ENCODE measurements around the gene TRAPPC11.
A peak's percentile ranks its signal among the peaks of the same experiment; 100 is the strongest.
"Not testable (repeated sequence)": the region's sequence is repeated elsewhere in the genome, so short reads cannot be mapped to it uniquely, and the experiment has no call there.

The TRAPPC11 gene

DNA sequence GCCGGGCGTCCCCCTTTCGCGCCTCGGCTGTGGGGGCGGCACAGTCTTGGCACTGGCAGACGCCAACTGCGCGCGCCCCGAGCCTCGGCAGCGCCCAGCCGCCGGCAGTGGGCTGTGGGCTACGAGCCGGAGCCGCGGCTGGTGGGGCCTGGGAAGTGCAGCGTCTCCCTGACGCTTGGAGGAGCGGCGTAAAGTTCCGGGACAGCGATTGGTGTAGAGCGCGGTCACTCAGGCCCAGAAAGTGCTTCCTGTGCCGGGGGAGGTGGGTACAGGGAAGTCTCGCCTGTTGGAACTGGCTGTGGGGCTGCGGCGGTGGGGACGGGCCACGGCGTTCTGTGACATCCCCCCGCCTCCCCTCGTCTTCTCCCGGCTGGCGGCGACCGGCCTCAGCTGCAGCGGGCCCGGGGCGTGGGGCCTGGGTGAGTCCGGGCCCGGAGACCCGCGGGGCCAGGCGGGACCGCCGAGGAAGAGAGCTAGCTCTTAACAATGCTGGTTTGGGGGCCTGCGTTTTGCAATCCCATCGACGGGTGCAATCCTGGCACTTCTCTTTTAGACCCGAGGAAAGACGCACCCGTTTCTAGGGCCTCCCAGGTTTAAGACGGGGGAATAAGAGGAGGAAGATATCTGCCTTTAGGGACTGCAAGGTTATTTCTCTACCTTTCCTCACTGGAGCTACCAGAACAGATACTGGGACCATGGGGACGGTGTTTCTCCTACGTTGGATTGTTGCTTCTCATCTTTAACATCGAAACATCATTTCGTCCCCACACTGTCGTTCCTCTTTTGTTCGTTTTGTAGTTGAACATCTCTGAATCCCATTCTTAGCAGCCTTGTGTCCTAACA is at the start of gene TRAPPC11, which contains the start of gene RWDD4:
TRAPPC11 (plus strand) TSS at position 265 of the 843 bp plus-strand sequence. CDS start 4,575 bp downstream, outside the sequence.
RWDD4 (minus strand) TSS at position 157 of the 843 bp plus-strand sequence. CDS start 233 bp downstream, outside the sequence.
- in situ Hi-C loops (cut with MboI; ENCODE audit: low pct_unique_long_range_greater_than_20kb, low sequenced_read_pairs), result no loop called here

DNA sequence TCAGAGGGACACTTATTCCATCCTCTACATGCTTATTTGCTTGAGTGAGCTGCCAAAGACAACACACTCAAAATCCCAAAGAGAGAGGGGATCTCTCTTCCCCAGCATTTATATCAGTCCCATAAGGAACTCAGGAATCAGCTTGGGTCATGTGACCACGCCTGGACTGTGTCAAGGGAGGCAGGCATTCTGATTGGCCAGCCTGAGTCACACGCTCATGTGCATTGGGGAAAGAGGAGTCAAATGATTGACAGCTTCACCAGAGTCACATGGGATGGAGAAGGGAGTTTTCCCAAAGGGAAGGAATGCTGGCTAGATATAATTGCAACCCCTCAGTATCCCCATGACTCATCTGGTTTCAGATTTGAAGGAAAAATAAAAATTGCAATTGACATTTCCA is 49.1 kb upstream of the TRAPPC11 start:
- in situ Hi-C loops (cut with MboI; ENCODE audit: low pct_unique_long_range_greater_than_20kb, low sequenced_read_pairs), result no loop called here

More for the DNA sequence above, at the start of gene TRAPPC11, which contains the start of gene RWDD4:
- DNase-seq, result peak; percentile 98

DNA sequence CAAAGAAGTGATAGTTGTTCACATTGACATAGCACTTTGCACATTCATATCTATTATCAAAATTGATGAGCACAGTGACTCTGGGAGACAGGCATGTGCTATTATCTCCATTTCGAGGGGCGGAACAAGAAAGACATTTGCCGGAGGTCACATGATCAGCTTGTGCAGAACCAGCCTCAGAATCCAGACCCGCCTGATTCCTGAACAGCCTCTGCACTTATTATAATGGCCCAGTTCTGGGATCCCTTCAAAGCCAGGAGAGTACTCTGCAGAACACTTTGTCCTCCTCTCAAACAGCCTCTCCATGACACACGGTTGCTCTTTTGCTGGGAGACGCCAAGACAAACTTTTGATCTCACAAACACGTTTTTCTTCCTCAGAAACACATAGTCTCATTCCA is 48.5 kb upstream of the TRAPPC11 start:
- DNase-seq, result no peak
- in situ Hi-C loops (cut with MboI; ENCODE audit: low pct_unique_long_range_greater_than_20kb, low sequenced_read_pairs), result no loop called here

More for the DNA sequence above, 49.1 kb upstream of the TRAPPC11 start:
- no peak for DNase-seq

DNA sequence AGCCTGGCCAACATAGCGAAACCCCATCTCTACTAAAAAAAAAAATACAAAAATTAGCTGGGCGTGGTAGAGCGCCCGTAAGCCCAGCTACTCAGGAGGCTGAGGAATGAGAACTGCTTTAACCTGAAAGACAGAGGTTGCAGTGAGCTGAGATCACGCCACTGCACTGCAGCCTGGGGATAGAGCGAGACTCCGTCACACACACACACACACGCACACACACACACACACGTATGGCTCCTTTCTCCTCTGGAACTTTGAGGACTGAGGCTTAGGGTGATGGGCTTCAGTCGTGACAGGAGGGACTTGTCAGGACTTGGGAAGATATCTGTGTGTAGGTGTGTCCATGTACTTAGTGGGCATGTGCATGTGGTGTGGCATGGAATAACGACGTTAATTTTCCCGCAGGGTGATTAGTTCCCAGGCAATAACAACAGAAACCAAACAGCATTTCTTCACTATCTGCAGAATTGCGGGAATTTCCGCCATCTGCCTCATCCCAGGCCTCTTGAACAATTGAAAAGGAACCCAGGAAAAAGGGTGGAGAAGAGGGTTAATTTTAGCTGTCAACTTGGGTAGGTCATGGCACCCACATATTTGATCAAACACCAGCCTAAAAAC is 47.8 kb upstream of the TRAPPC11 start:
- DNase-seq, result no peak
- in situ Hi-C loops (cut with MboI; ENCODE audit: low pct_unique_long_range_greater_than_20kb, low sequenced_read_pairs), result no loop called here

DNA sequence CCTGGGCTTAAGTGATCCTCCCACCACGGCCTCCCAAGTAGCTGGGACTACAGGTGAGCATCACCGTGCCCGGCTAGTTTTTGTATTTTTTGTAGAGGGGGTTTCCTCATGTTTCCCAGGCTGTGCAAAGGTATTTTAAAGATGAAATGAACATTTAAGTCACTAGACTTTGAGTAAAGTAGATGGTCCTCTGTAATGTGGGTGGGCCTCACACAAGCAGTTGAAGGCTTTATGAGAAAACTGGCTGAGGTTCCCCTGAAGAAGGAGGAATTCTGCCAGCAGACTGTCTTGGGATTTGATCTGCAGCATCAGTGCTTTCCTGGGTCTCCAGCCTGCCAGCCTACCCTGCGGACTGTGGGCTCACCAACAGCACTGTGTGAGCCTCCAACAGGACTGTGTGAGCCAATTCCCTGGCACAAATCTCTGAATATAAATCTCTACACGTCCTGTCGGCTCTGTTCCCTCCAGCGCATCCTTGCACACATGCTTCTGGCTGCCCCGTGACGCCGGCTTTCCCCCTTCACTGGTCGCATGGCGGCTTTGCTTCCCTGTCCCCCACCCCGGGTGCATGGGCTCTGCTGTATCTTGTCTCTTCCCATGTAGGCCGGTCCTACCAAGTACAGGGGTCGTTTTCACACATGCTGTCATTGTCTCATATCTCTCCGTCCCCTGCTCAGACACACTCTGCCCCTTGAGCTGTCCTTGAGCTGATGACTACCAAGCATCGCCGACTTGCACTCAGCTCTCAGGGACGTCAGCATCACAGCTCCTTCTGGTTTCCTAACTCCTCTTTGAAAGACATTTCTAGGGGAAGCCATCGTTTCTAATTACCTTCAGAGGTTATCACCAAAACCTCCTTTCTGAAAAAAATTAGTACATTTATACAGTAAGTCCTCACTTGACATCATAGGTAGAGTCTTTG is 46.5 kb upstream of the TRAPPC11 start:
- in situ Hi-C loops (cut with MboI; ENCODE audit: low pct_unique_long_range_greater_than_20kb, low sequenced_read_pairs), result no loop called here
- DNase-seq, result no peak

DNA sequence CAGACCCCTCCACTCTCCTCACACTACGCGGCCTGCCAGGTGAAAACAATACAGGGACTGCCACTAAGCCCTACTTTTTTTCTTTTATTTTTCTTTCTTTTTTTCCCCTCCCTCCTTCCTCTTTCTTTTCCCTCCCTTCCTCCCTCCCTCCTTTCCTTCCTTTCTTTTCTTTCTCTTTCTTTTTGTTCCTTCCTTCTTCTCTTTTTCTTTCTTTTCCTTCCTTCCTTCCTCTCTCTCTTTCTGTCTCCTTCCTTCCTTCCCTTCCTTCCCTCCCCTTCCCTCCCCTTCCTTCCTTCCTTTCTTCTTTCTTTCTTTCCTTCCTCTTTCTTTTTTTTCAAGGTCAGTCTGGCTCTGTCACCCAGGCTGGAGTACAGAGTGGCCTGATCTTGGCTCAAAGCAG is 42.0 kb upstream of the TRAPPC11 start:
- in situ Hi-C loops (cut with MboI; ENCODE audit: low pct_unique_long_range_greater_than_20kb, low sequenced_read_pairs), result no loop called here

DNA sequence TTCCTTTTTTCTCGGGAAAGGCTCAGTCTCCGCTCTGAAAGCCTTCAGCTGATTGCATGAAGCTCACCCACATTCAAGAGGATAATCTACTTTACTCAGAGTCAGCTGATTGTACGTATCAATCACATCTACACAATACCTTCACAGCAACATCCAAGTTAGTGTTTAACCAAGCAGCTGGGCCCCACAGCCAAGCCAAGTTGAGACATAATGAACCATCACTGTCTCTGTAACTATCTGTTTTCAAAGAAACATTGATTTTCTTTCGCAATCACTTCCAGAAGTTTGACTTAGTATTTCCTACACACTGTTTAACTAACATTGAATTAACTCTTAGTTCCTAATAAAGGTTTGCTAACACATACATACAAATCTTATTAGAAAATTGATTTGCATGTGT is 40.4 kb upstream of the TRAPPC11 start:
- no peak for DNase-seq
- in situ Hi-C loops (cut with MboI; ENCODE audit: low pct_unique_long_range_greater_than_20kb, low sequenced_read_pairs), result no loop called here

More for the DNA sequence above, 42.0 kb upstream of the TRAPPC11 start:
- DNase-seq, result no peak

DNA sequence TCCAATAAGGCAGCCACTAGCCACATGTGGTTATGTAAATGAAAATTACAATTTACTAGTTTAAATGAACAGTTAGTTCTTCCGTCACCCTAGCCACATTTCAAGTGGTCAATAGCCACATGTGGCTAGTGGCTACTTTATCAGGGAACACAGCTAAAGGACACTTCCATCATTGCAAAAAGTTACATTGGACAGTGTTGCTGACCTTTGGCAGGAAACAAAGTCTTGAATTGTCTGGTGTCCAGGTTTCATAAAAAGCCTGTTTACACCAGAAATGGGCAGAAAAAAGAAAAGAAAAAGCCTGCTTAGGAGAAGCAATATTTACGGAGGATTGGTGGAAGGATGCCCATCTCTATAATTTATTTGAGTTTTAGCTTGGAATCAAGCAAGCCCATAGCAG is 38.7 kb upstream of the TRAPPC11 start:
- in situ Hi-C loops (cut with MboI; ENCODE audit: low pct_unique_long_range_greater_than_20kb, low sequenced_read_pairs), result no loop called here

DNA sequence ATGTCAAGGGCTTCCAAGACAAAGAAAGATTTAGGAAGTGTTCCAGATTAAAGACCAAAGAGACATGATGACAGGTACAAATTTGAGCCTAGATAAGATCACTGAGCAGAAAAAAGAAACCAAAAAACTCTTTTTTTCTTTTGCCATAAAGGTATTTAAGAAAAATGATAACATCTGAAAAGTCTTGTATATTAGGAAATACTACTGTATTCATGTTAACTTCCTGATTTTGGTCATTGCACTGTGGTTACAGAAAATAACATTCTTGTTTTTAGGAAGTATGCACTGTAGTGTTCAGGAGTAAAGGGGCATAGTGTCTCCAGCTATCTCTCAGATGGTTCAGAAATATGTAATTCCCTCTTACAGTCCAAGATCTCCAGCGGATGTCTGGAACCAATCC is 37.2 kb upstream of the TRAPPC11 start:
- in situ Hi-C loops (cut with MboI; ENCODE audit: low pct_unique_long_range_greater_than_20kb, low sequenced_read_pairs), result no loop called here

More for the DNA sequence above, 38.7 kb upstream of the TRAPPC11 start:
- DNase-seq, result no peak

DNA sequence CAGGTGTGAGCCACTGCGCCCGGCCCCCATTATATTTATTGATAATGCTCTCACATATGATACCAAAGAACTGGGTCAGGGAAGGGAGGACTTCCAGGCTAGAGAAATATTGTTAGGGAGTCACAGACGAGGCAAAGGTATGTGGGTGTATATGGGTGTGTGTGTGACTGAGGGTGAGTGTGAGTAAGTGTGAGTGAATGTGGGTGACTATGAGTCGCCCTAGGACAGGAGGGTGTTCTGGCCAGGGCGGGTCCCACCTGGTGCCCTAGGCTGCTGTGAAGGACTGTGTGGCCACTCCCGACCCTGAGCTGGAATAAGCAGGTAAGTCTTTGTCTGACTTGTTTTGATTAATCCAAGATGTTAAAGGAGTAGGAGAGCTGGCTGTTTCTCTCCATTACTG is 34.5 kb upstream of the TRAPPC11 start:
- in situ Hi-C loops (cut with MboI; ENCODE audit: low pct_unique_long_range_greater_than_20kb, low sequenced_read_pairs), result no loop called here
- DNase-seq, result no peak

More for the DNA sequence above, 37.2 kb upstream of the TRAPPC11 start:
- DNase-seq, result peak; percentile 63

DNA sequence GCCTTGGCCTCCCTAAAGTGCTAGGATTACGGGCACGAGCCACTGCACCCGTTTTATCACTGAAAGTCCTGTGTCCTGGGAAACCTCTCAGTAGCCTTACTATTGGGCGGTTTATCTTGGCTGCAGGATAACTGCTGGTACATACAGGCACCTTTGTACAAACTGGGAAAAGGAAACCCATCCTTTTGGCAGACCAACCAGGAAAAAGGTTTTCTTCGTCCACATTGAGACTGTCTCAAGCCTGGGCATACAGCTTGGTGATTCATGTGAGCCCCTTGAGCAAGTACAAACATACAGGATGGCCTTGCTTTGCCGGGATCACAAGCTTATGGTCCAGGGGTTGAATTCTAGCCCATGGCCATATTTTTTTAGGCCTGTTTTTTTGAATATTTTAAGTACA is 32.9 kb upstream of the TRAPPC11 start:
- no peak for DNase-seq
- in situ Hi-C loops (cut with MboI; ENCODE audit: low pct_unique_long_range_greater_than_20kb, low sequenced_read_pairs), result no loop called here

DNA sequence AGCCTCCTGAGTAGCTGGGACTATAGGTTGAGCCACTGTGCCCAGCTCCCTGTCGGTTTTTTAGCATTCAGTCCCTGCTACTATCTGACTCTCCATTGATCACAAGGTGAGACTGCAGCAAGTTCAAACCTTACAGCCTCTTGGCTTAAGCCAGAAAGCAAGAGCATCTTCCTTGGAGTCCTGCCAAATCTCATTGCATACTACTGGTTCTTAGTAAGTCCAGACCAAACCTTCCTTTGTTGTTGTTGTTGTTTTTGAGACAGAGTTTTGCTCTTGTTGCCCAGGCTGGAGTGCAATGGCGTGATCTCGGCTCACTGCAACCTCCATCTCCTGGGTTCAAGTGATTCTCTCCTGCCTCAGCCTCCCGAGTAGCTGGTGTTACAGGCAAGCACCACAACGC is 31.8 kb upstream of the TRAPPC11 start:
- DNase-seq; in situ Hi-C loops (cut with MboI; ENCODE audit: low pct_unique_long_range_greater_than_20kb, low sequenced_read_pairs): not testable (repeated sequence)

DNA sequence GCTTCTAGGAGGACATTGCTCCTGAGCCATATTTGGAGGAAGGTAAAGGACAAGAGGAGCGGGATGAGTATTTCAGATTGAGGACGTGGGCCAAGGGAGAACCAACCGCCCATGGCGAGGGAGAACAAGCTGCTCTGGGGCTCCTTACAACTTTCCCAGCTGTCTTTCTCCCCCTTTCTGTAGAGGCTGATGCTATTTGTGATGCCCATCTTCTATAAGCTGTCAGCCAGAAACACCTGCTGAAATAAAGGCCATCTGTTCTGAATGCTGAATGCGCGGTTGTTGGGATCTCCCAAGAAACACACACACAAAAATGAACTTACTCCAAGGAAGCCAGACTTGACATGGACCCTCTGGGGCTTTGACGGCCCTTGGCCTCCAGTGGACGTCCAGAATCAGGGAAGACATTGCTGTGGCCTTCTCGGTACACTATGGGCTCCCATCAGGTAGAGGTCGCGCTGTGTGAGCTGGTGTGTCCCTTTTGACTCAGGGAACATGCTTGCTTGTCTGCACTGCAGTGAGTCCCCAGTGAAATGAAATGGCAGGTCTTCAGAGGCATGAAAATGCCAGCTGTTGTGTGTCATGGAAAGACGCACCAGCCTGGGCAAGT is 31.0 kb upstream of the TRAPPC11 start:
- in situ Hi-C loops (cut with MboI; ENCODE audit: low pct_unique_long_range_greater_than_20kb, low sequenced_read_pairs), result no loop called here
- no peak for DNase-seq

DNA sequence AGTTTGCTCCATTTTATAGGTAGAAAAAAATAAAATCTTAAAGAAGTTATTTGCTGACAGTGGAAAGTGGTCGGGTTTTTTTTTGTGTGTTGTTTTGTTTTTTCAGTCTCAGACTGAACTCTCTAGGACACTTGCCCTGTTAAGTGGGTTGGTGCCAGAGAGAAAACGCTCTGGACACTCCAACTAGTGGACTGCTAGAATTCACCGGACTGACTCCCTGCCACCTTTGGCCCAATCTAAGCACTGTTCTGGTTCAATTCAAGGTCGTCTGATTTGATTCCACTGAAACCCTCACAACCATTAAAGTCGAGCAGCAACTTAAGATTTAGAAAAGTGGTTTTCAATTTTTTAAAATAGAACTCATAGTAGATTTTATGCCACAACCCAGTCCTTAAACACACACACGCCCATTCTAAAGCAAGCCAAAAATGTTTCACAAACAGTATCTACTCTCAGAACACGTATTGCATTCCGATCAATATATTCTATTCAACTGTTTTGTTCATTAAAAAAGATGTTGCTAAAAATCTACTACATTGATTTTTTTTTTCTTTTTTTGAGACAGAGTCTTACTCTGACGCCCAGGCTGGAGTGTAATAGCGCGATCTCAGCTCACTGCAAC is 27.4 kb upstream of the TRAPPC11 start:
- DNase-seq, result no peak
- in situ Hi-C loops (cut with MboI; ENCODE audit: low pct_unique_long_range_greater_than_20kb, low sequenced_read_pairs), result no loop called here

DNA sequence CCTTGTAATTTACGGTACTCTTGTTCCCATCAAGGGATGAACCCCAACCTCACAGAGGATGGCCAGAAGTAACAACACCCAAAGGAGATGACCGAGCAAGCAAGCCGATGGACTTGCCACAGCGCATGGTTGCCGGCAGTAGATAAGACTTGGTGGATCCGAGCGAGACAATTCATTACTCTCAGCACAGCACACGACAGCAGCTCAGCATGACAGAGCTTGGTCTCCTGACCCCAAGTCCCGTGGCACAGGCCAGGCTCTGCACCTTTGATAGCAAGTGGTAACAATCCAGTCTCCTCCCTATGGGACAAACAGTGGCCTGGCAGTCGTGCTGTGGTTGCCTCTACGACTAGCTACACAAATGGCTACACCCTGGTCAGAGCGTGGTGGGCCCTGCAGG is 26.4 kb upstream of the TRAPPC11 start:
- in situ Hi-C loops (cut with MboI; ENCODE audit: low pct_unique_long_range_greater_than_20kb, low sequenced_read_pairs), result no loop called here
- DNase-seq, result no peak

DNA sequence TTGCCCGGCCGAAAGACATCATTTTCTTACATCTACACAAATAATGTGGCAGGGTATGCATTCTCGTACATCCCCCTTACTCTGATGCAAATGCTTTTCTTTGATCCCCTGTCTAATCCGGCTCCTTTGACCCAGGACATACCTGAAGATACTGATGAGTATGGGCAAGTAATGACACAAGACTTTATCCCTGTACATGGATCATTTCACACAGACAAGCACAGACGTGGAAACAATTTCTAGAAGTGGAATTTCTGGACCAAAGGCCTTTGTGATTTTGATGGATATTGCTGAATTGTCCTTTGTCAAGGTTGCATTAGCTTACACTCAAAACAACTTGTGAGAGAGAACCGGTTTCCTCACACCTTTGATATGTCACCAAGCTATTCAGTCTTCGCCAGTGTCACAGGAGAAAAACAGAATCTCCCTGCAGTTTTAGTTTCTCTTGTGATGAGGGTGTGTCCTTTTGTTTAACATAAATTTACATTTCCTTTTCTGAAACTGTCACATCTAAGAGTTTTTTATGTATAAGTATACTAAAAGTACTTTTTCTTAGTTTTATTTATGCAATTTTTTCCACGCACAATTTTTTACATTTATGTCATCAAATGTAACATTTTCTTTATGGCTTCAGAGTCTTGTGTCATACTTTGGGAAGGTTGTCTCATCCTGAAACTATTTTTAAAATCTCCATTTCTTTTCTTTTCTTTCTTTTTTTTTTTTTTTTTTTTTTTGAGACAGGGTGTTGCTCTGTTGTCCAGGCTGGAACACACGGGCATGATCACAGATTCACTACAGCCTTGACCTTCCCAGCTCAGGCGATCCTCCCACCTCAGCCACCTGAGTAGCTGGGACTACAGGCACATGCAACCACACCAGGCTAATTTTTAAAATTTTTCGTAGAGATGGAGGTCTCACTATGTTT is 25.4 kb upstream of the TRAPPC11 start:
- in situ Hi-C loops (cut with MboI; ENCODE audit: low pct_unique_long_range_greater_than_20kb, low sequenced_read_pairs), result no loop called here
- no peak for DNase-seq

DNA sequence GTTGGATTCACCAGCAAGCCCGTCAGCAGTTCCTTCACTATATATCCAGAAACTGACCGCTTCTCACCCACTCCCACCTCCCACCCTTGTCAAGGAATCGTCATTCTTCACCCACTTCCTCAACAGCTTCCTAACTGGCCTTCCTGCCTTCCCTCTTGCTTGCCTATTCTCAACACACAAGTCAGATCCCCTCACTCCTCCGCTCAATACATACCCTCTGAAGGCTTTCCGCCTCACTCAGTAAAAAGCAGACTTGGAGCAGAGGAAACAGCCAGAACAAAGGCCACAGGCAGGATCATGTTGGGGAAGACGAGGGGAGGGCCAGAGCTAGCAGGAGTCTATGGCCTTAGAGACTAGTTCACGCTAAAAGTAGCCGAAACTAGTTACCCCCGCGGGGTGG is 23.8 kb upstream of the TRAPPC11 start:
- no peak for DNase-seq
- in situ Hi-C loops (cut with MboI; ENCODE audit: low pct_unique_long_range_greater_than_20kb, low sequenced_read_pairs), result no loop called here

DNA sequence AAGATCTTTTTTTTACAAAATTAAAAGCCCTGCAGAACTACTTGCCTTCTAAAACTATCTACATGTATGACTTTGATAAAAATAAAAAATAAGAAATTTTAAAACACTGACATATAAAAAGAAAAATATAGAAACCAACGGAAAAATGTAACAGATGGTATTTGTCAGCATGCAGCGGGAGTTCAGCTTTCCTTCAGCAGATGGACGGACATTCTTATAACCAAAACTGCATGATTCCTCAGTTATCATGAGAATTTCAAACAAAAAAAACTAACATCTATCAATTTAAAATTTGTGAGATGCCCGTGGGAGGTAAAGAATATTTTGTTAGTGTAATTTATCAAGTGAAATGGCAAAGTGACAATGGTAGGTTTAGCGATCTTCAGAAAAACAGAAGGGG is 23.4 kb upstream of the TRAPPC11 start:
- DNase-seq, result no peak

More for the DNA sequence above, 23.4 kb upstream of the TRAPPC11 start:
- in situ Hi-C loops (cut with MboI; ENCODE audit: low pct_unique_long_range_greater_than_20kb, low sequenced_read_pairs), result no loop called here

All from KBM-7 (cell line).